Ramos (cell line): ENCODE data around the gene COL20A1.

Experiments
- in situ Hi-C: fragments of 300-500 bp; cut with MboI; formaldehyde crosslinking; loops from one replicate; pipeline ENCODE4 v1.14.3; 2022; ENCODE audit warnings: low sequenced_read_pairs; ENCODE audit not compliant: unreplicated experiment

COL20A1 gene

DNA sequence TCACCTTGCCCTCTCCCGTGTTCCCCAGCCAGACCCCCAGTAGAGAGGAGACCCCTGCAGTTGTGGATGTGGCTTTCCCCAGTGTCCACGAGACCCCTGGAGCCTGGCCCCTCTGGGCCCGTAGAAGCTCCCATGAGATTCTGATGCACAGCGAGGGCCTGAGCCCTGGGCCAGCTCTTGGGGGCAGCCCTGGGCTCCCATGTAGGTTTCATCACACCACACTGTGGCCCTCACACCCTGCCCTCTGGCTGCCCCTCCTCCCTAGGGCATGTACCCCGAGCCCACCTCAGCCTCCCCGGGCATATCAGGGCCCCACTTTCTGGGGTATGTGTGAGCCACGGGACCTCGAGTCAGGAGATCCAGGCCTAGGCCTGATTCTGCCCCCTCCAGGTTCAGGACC is 75.2 kb downstream of the COL20A1 start:
- in situ Hi-C loops, result no loop called here

DNA sequence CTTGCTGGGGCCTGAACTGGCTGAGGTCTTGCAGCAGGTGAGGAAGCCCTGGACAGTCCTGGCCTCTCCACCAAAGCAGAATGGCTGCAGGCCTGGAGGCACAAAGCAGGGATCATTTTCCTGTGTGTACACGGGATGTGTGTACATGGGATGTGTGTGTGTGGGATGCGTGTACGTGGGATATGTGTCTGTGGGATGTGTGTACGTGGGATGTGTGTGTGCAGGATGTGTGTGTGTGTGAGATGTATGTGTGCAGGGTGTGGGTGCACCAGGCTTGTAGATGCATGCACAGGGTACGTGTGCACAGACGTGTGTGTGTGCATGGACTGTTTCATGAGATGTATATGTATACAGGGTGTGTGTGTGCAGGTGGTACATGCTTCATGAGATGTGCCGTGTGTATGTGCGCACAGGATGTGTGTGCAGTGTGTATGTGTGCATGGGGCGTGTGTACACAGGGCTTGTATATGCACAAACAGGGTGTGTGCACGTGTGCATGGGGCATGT is 76.1 kb downstream of the COL20A1 start:
- in situ Hi-C loops, result no loop called here

DNA sequence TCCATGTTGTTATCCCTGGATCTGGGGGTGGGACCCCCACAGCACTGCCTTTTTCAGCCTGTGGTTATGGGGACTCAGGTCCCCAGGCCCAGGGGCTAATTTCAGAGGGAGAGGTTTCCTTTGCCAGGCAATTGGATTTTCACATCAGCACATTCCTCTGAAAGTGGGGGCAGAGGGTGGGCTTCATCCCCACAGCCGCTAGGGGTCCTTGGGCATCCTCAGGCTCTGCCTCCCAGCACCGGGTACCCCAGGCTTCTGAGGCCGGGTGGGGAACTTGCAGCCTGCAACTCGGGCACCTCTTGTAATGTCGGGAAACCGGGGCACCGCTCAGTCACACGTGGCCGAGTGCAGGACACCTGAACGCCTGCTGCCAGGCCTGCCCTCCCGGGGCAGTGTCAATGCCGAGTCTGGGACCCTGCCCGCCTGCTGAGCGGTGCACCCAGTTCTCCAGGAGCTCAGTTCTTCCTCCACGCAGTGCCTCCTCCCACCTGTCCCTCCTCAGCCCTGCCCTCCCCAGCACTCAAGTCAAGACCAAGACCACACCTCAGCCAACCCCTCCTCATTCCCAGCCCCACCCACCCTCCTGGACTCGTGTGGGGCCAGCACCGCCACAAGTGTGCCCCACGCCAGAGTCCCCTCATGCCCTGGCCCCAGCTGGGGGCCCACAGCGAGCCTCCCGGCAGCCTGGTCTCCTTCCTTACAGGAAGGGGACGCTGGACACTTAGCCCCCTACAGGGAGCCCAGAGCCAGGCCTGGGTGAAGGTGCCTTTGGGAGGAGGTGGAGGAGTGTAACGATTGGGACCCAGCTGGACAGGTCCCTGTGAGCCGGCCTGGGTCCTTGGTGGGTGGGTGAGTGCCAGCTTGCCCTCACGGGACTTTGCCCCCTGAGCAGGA is 77.0 kb downstream of the COL20A1 start:
- in situ Hi-C loops, result no loop called here

DNA sequence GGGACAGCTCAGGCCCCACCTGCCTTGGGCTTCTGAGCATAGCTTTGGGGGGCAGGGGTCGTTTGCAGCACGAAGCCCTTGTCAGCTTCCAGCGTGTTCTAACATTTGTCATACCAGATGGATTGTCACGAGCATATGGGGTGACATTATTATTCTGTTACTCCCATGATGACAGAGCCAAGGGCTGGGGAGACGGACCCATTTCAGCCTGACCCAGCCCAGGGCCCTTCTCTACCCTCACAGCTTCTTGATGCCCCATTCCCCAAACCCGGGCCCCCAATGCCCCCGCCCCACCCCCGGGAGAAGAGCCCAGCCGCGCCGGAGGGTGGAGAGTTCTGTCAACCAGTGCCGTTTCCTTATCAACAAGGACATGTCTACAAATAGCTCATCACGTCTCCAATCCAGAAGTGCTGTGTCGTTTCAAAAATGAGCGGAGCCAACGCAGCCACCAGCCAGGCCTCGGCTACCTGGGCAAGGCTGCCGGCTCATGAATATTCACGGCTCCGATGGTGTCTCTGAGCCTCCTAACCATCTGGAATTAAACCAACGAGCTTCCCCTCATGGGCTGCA is 77.7 kb downstream of the COL20A1 start:
- in situ Hi-C loops, result no loop called here

DNA sequence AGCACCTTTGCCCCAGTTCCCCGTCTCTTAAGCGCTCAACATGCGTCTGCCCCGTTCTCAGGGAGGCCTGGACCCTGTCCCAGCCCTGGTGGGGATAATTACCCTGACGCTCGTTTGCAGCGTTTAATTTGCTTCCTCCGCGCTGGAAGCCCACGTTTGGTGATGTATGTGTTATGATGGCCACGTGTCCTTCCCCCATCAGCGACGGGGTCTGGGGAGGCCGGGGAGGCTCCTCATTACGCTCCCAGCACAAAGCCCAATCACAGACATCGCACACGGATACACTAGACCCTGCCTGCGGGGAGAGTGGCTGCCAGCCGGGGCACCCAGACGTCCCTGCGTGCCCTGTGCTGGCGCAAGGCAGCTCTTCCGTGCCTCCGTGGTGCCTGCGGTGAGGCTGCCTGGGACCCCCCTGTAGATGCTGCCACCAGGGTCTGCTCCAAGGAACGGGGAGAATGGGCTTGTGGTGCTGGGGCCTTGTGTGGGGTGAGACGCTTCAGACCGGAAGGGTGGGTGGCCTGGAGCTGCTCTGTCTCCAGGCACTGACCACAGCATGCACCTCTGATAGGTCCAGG is 78.4 kb downstream of the COL20A1 start:
- in situ Hi-C loops, result no loop called here

DNA sequence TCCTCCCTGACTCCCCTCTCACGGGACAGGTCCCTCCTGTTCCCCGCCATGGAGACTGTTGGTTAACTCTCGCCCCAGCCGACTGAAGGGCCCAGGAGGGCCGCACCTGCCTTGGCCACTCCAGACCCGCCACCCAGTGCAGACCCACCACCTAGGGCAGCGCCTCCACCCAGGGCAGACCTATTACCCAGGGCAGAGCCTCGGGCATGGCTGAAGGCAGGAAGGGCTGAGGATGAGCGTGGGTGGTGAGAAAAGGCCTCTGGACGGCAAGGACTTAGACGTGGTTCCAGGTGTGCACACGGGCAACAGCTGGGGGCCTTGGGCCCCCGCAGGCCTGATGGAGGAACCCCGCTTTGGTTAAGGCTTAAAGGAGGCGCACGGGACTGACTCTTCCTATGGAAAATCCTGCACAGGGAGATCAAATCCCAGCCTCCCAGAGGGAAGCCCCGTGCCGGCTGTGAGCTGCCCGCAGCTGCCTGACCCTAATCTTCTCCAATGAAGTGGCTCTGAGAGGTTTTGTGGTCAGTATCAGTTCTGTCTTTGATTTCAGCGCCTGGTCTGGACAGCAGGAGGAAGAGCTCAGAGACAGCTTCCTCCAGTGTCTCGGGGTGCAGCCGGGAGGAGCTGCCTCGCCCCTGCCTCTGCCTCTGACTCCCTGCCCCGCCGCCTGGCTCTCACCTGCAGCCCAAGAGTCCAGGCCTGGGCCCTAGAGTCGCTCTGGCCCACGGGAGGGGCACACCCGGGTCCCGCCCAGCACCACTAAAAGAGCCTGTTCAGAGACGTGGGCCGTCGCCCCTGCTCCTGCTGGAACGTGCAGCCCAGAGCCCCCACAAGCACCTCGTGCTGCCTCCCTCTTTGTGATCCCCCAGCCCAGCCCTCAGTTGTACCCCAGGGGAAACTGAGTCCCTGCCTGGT is 80.2 kb downstream of the COL20A1 start:
- in situ Hi-C loops, result no loop called here

DNA sequence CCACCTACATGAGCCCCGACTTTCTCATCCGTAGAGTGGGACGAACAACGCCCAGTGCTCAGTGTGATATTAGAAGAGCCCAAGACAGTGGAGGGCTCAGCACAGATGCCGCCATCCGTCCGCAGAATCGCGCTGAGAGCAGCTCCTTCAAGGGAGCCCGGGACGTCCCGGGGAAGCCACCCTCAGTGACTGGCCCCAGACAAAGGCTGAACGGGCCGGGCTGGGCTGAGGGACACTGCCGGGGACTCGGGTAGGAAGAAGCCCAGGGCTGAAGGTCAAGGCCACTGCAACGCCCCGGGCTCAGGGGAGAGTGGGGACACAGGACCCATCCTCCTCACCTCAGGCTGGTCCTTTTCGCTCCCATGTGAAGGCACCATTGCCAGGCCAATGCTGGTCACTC is 81.0 kb downstream of the COL20A1 start:
- in situ Hi-C loops, result no loop called here

DNA sequence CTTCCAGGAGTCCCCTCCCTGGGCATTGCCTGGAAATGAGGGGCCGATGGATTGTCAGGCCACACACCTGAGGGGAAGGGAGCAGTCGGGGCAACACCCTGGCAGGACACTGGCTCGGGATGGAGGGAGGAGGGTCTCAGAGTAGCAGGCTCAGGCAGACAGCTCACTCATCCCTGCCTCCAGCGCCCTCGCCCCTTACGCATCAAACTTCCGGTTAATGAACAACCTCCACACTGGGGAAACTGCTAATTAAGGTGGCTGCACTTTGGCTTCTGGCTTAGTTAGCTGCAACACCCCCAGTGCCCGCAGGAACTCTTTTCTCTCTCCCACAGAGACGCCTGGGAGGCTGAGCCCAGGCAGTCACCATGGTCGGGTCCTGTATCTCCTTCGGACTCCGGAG is 81.5 kb downstream of the COL20A1 start:
- in situ Hi-C loops, result no loop called here

DNA sequence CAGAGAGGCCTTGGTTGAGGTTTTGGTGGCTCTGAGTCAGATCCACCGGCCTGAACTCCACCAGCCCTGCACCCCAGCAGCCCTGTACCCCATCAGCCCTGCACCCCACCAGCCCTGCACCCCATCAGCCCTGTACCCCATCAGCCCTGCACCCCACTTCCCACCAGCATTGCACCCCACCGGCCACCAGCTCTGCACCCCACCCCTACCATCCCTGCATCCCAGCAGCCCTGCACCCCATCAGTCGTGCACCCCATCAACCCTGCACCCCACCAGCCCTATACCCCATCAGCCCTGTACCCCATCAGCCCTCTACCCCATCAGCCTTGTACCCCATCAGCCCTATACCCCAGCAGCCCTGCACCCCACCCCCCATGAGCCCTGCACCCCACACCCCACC is 82.5 kb downstream of the COL20A1 start:
- in situ Hi-C loops, result no loop called here

DNA sequence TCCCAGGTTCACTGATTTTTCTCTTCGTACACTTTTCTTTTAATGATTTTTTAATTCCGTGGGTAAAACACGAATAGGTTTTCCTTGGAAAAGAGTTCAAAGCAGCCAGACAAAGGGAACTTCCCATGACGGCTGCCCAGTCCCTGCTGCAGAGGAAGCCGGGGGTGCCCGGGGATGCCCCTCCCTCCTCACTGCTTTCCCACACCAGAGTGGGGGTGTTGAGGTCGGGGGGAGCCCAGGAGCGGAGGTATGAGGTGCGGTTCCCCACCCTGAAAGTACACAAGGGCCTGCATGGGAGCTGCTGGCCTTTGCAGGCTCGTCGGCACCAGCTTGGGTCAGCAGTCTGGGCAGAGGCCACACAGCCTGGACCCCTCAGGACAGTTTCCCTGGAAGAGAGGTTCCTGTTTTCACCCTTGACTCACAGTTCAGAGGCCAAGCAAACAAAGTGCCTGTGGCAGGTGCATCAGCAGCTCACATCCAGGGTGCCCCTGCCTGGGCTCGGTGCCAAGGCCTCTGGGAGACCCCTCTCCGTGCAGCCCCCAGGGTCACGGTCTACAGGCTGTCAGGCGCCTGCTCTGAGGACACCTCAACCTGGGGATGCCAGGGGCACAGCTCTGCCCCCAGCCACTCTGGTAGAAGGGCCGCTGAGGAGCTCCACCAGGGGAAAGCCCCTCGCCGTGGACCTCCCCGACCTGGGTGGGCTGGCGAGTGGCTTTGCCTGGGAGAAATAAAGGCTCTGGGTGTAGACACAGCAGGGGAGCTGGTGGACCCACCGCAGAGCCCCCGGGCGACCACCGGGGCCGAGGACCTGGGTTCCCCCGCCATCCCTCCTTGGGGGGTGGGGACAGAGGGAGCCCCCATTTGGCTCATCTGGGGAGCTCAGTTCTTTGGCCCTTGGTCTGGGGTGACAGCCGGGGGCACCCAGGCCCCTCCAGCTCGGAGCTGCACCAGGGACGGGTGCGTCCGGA is 83.6 kb downstream of the COL20A1 start:
- in situ Hi-C loops, result no loop called here

DNA sequence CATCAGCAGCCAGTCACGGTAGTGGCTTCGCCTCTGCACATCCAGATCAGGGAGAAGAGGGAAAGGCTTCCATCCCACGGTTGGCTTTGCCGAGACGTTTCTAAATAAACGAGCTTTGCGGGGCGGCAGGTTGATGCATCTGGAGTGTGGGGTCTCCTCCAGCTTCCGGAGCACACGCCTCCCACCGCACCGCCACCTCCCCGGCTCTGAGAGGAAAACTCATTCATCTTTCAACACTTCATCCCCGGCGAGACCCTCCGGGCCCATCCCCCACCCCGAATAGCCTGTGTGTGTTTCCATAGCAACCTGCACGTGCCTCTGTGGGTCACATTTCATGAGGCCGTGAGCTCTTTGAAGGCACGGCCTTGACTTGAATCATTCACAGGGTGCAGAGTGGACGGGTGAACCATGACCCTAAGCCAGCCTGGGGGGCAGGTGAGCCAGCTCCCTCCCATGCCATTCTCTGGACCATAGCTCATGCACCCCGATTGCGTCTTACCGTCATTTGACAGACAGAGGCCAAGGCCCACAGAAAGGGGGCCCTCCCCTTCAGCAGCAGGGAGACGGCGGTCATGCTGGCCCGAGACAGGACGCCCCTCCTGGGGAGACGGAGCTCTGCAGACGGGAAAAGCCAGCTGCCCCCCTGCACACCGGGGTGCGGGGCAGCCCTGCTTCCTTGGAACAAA is 84.4 kb downstream of the COL20A1 start:
- in situ Hi-C loops, result no loop called here

DNA sequence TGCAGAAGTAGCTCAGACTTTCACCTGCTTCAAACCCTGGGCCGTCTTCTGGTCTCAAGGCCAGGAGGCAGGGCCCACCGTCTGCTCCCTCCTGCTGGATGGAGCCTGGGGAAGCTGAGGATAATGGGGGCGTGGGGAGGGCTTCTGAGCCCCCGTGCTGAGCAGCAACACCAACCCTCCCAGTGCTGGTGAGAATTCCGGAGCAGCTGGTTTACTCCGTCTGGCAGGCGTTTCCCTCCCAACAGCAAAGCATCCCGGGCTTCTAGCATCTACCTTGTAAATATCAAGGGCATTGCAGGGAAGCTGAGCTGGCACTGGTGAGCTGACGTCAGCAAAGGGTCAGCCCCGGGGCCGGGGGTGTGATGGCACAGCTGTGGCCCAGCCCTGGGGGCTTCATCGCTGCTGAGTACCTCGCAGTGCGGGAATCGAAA is 85.0 kb downstream of the COL20A1 start:
- in situ Hi-C loops, result no loop called here

DNA sequence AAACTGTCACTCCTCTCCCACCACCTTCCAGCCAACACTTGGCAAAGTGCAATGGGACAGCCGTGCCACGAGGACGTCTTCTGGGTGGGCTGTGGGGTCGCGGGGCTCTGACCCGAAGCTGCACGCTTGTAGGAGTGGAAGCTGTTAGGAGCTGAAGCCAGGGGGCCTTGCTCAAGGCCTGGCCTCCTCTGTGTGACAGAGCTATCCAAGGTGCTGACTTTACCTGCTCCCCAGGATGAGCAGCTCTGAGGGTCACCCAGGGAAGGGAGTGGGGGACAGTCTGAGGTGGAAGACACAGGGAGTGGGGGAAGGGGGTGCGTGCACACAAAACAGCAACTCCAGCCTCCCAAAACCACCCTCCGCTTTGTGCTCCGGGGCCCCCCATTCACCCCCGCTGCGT is 85.6 kb downstream of the COL20A1 start:
- in situ Hi-C loops, result no loop called here

DNA sequence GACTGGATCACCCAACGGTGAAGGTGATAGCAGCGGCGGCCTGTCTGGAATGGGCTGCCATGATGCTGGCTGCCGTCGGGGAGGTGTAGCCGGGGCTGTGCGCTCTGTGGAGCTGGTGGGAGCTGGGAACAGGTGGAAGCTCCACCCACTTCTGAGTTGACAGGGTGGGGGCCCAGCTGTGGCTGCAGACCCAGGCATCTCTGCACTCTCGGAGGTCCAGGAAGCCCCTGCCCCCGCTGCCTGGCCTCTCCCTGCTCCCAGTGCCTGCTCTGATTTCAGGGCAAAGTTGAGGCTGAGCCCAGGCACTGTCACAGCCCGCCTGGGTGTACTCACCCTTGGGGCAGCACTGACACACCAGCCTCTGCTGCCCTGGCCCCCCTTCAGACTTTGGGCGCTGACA is 86.3 kb downstream of the COL20A1 start:
- in situ Hi-C loops, result no loop called here

DNA sequence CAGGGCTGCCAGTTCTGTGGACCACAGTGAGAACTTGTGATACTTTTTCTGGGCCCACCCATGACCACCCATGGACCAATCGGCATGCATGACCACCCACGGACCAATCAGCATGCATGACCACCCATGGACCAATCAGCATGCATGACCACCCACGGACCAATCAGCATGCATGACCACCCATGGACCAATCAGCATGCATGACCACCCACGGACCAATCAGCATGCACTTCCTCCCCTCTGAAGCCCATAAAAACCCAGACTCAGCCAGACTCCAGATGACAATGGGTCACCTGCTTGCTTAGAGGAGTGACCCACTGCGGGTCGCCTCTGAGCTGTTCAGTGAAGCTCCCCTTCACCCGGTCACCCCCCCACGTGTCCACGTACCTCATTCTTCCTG is 86.9 kb downstream of the COL20A1 start:
- in situ Hi-C loops, result loop anchor here (10.0 kb wide), 1 partner anchor 155 kb away; no protein-coding TSS in a partner anchor

DNA sequence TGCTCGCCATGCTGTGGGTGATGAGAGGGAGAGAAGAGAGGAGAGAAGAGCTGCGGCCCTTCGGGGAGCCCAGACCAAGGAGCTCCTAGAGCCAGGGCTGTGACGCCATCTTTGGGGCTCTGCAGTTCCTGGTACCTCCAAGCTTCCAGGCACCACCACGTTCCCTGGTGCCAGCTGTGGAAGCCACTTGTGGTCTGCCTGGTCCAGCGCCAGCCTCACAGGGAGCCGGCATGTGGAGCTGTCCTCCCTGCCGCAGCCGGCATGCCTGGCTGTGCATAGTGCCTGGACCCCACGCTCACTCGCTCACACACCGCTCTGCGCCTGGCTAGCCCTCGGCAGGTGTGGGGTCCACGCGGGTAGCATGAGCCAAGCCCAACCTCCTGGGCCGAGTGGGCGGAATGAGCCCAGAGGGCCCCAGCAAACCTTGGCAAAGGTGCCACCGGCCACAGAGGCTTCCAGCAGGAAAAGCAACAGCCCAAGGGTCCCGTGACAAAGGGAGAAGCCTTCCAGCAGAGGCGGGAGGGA is 87.4 kb downstream of the COL20A1 start:
- in situ Hi-C loops, result loop anchor here (10.0 kb wide), 1 partner anchor 156 kb away; no protein-coding TSS in a partner anchor

DNA sequence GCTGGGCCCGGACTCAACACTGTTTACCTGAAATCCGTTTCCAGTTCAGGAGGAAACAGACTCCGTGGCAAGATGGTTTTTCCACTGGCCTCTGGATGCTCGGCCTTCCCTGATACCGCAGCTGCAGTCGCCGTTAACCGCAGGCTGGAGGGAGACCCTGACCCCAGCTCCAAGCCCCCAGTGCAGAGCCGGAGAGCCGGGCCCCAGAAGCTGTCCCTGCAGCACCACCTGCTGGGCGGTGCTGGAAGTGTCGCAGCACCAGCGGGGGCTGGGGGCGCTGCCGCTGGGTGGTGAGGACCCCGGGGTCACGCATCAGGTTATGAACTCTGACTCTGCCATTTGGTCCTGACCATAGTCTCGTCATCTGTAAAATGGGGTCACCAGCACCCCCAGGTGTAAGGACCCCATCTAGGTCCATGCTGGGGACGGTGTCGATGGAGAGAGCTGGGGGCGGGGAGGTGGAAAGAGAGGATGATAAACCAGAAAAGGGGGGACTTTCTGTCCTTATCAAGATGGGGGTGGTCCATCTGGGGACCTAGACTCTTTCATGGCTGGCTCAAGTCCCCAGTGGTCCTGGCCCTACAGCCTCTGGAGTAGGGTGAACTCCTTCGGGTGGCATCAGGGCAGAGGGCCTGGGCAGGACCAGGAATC is 88.9 kb downstream of the COL20A1 start:
- in situ Hi-C loops, result loop anchor here (10.0 kb wide), 1 partner anchor 157 kb away; no protein-coding TSS in a partner anchor
